Mammary epithelial cell (primary cell): Measurements from ENCODE around the gene GOLGA8S.

Experiments used
- EZH2 ChIP-seq: IDR thresholded peaks from 2 replicates; pipeline ENCODE4 v1.6.1; 2012; ENCODE audit warnings: low read length, inconsistent platforms, borderline replicate concordance
- TF ChIP-seq, protein P1 (sequence below), 2 donors: IDR thresholded peaks in 1 of 2; conservative IDR thresholded peaks in 1 of 2; 2 replicates each; pipeline ENCODE4 v1.5.1; 2011 to 2012; ENCODE audit warnings: inconsistent platforms in 2 of 2, low read length in 2 of 2, mild to moderate bottlenecking in 2 of 2, control low read depth in 1 of 2, low read depth in 1 of 2; ENCODE audit not compliant: insufficient read depth in 1 of 2; ENCODE audit errors: extremely low read depth in 1 of 2

- TF ChIP-seq, protein P1, sequence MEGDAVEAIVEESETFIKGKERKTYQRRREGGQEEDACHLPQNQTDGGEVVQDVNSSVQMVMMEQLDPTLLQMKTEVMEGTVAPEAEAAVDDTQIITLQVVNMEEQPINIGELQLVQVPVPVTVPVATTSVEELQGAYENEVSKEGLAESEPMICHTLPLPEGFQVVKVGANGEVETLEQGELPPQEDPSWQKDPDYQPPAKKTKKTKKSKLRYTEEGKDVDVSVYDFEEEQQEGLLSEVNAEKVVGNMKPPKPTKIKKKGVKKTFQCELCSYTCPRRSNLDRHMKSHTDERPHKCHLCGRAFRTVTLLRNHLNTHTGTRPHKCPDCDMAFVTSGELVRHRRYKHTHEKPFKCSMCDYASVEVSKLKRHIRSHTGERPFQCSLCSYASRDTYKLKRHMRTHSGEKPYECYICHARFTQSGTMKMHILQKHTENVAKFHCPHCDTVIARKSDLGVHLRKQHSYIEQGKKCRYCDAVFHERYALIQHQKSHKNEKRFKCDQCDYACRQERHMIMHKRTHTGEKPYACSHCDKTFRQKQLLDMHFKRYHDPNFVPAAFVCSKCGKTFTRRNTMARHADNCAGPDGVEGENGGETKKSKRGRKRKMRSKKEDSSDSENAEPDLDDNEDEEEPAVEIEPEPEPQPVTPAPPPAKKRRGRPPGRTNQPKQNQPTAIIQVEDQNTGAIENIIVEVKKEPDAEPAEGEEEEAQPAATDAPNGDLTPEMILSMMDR (conservative IDR thresholded peaks at IDR 0.05 in 1 of 2, IDR thresholded peaks at IDR 0.05 in 1 of 2; ENCODE audit: extremely low read depth in 1 of 2, insufficient read depth in 1 of 2, low read depth in 1 of 2, low read length in 2 of 2) = no peak
- no peak for TF ChIP-seq EZH2
Measured at GRCh38 chr15:23387621-23388190, 33.2 kb downstream of the GOLGA8S start.
